Islet of Langerhans (tissue), 1 donor: ENCODE results near the gene RABGGTB.
"Not testable (repeated sequence)": the region's sequence is repeated elsewhere in the genome, so short reads cannot be mapped to it uniquely, and the experiment has no call there.

Source experiments
- FAIRE-seq: peaks from one replicate; lab custom pipeline; 2011; peaks lifted over from hg19 to GRCh38; lab: Jason Lieb, UNC

Gene RABGGTB

DNA sequence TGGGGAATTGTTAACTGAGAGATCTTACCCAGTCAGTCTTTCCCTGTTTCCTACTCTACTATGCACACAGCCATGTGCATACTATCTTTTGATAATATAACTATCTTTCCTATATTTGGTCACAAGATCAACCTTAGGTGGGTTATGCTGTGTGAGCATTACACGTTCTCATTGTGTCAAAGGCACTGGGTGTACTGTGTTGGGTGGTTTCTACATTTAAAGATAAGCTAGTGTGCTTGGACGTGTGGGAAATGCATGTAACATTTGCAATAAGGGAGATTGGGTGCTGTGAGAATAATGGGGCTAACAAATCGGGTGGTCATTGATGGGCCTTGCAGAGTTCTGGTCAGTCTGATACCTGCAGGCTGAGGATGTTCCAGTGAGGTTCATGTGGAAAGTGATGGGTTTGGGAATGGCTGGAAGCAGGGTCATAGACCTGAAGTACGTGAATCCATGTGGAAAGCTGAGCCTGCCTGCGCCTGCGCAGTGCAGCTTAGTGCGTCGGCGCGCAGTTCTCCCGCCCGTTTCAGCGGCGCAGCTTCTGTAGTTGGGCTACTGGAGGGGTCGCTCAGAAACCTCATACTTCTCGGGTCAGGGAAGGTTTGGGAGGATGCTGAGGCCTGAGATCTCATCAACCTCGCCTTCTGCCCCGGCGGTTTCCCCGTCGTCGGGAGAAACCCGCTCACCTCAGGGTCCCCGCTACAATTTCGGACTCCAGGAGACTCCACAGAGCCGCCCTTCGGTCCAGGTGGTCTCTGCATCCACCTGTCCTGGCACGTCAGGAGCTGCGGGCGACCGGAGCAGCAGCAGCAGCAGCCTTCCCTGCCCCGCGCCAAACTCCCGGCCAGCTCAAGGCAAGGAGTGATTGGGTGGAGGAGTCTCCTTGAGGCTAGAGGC, 10.6 kb downstream of the RABGGTB start, which contains the start of gene MSH4:
MSH4 (plus strand) TSS at position 507 of the 897 bp plus-strand sequence; CDS start at position 611, 104 bp downstream.
- FAIRE-seq: no peak

- FAIRE-seq: no peak
Measured at GRCh38 chr1:75797273-75797588, 11.2 kb downstream of the RABGGTB start.

GRCh38 chr1:75797606-75798216, 11.7 kb downstream of the RABGGTB start:
- no peak for FAIRE-seq

DNA sequence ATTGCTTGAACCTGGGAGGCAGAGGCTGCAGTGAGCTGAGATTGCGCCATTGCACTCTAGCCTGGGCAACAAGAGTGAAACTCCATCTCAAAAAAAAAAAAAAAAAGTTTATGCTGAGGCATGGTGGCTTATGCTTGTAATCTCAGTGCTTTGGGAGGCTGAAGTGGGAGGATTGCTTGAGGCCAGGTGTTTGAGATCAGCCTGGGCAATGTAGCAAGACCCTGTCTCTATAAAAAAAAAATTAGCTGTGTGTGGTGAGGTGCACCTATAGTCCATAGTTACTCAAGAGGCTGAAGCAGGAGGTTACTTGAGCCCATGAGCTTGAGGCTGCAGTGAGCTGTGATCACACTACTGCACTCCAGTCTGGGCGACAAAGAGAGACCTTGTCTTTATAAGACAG, 15.4 kb downstream of the RABGGTB start:
- not testable (repeated sequence) for FAIRE-seq

DNA sequence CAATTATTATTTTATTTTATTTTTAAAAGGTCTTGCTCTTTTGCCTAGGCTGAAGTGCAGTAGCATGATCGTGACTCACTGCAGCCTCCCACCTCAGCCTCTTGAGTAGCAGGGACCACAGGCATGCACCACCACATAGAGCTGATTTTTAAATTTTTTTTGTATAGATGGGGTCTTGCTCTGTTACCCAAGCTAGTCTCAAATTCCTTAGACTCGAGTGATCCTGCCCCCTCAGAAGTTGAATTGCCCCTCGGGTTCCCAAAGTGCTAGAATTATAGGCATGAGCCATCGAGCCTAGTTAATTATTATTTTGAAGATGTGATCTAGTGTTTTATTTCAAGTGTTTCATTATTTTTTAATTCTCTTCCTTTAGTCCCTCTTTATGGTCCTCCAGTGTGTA, 22.9 kb downstream of the RABGGTB start:
- peak; percentile 60 for FAIRE-seq

GRCh38 chr1:75810113-75810512, 24.1 kb downstream of the RABGGTB start:
- not testable (repeated sequence) for FAIRE-seq

GRCh38 chr1:75811211-75811981, 25.3 kb downstream of the RABGGTB start:
- no peak for FAIRE-seq

GRCh38 chr1:75812065-75812464, 26.0 kb downstream of the RABGGTB start:
- FAIRE-seq: no peak

- not testable (repeated sequence) for FAIRE-seq
Measured at GRCh38 chr1:75823596-75823995, 37.5 kb downstream of the RABGGTB start.

GRCh38 chr1:75836528-75837100, 50.6 kb downstream of the RABGGTB start:
- no peak for FAIRE-seq

GRCh38 chr1:75838079-75838478, 52.0 kb downstream of the RABGGTB start:
- no peak for FAIRE-seq

- no peak for FAIRE-seq
Measured at GRCh38 chr1:75841421-75841820, 55.4 kb downstream of the RABGGTB start.
